Measurements from ENCODE around the gene OR6B1. TPM values are rescaled to one million over a fixed set of nuclear protein-coding genes. Genes with fewer than 3 reads are reported as not detected.

The OR6B1 gene
- total RNA-seq, 2 experiments from 2014 or later, result not detected

- DNase-seq, result no peak
- POLR2A ChIA-PET, result no interaction called here
- no peak overlapping the region for H3K27ac Mint-ChIP-seq
Observed at GRCh38 chr7:144038887-144039286, 38.8 kb downstream of the OR6B1 start.

DNA sequence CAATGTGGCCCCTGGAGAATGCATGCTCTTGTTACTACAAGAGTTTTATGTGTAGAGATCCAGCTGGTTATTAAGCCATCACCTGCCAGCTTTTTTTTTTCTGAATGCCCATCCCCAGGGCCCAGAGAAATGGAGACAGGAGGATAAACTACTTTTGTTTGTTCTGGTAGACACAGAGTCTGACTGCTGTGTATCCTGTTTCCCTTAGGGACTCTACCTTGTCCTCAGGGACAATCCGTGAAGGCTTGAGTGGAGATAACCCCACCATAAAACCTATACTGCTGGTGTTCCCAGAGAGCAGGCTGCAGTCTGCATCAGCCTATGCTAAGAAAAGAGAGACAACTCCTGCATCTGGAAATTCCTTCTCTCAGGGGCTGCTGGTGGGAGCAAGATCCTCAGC, 48.5 kb downstream of the OR6B1 start, which contains the start of gene OR2A5:
Gene OR2A5 (plus strand): TSS at position 301 of the 400 bp plus-strand sequence. CDS start 1,454 bp downstream, outside the sequence.
- ChIA-PET CTCF (no interaction called here), POLR2A (no interaction called here)
- Mint-ChIP-seq H3K27me3 (peaks cover 38% of the 10 kb centered on the region), H3K4me3 (no peak within 1 kb of the TSS), H3K4me1 (ENCODE audit: low read depth) (no peaks in the 10 kb centered on the region), H3K36me3 (ENCODE audit: low read depth) (no peaks in the 10 kb centered on the region), H3K9me3 (no peaks in the 10 kb centered on the region), H3K27ac (no peak within 1 kb of the TSS)
- Histone ChIP-seq H3K27me3 (ENCODE audit: control insufficient read depth in 1 of 2, insufficient read depth in 2 of 2, low read length in 2 of 2) (peaks cover 0 to 6% of the 10 kb centered on the region in 2 experiments), H3K9me3 (ENCODE audit: control insufficient read depth in 1 of 2, insufficient read depth in 1 of 2, low read length in 2 of 2) (peaks cover 0 to 4% of the 10 kb centered on the region in 2 experiments), H3K4me3 (ENCODE audit: low read length) (no peak within 1 kb of the TSS), H3K27ac (ENCODE audit: low read depth in 1 of 2, low read length in 2 of 2) (no peak within 1 kb of the TSS), H3K4me1 (ENCODE audit: insufficient read depth, low read length) (no peaks in the 10 kb centered on the region), H3K36me3 (ENCODE audit: insufficient read depth, low read length) (no peaks in the 10 kb centered on the region)
- ATAC-seq (ENCODE audit: poor library complexity), result no peak
- intact Hi-C loops (cut with DNase I, micrococcal nuclease), result no loop called here
- no peak for TF ChIP-seq CTCF (IDR thresholded peaks at IDR 0.05)
- DNase-seq, result no peak

More at GRCh38 chr7:144038887-144039286, 38.8 kb downstream of the OR6B1 start:
- Histone ChIP-seq H3K9me3 (ENCODE audit: control insufficient read depth in 1 of 2, insufficient read depth in 1 of 2, low read length in 2 of 2) (no peaks in the 10 kb centered on the region), H3K4me1 (ENCODE audit: insufficient read depth, low read length) (no peaks in the 10 kb centered on the region), H3K36me3 (ENCODE audit: insufficient read depth, low read length) (no peaks in the 10 kb centered on the region), H3K4me3 (ENCODE audit: low read length) (no peak overlapping the region), H3K27me3 (ENCODE audit: control insufficient read depth in 1 of 2, insufficient read depth in 2 of 2, low read length in 2 of 2) (no peaks in the 10 kb centered on the region), H3K27ac (ENCODE audit: low read depth in 1 of 2, low read length in 2 of 2) (no peak overlapping the region)
- H3K4me1 Mint-ChIP-seq (ENCODE audit: low read depth), result no peaks in the 10 kb centered on the region
- CTCF ChIA-PET, result no interaction called here
- TF ChIP-seq CTCF (IDR thresholded peaks at IDR 0.05), result no peak
- H3K27me3 Mint-ChIP-seq, result peaks cover 32% of the 10 kb centered on the region
- intact Hi-C loops (cut with DNase I, micrococcal nuclease), result no loop called here
- ATAC-seq (ENCODE audit: poor library complexity), result no peak
- no peaks in the 10 kb centered on the region for H3K9me3 Mint-ChIP-seq
- no peak overlapping the region for H3K4me3 Mint-ChIP-seq
- no peaks in the 10 kb centered on the region for H3K36me3 Mint-ChIP-seq (ENCODE audit: low read depth)

DNA sequence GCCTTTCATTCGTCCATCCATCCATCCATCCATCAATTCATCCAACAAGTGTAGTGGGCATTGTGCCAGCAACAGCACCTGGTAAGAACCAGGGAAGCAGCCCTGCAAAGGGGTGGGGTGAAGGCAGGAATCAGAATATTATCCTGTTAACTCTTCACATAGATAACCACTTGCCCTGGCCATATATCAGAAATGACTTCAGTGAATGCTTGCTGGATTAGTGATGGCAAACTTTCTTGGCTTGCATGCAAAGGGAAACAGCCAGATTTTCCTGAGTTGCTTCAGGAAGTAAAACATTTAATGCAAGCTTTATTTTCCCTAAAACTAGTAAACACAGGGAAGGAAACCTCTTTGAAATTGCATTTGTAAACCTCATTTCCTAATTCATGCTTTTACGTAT, 49.4 kb downstream of the OR6B1 start:
- POLR2A ChIA-PET, result no interaction called here
- H3K27me3 ChIP-seq (ENCODE audit: control insufficient read depth in 1 of 2, insufficient read depth in 2 of 2, low read length in 2 of 2), result peaks cover 0 to 7% of the 10 kb centered on the region in 2 experiments
- CTCF ChIA-PET, result no interaction called here
- Mint-ChIP-seq H3K36me3 (ENCODE audit: low read depth) (no peaks in the 10 kb centered on the region), H3K4me1 (ENCODE audit: low read depth) (no peaks in the 10 kb centered on the region), H3K4me3 (no peak overlapping the region), H3K27me3 (peaks cover 45% of the 10 kb centered on the region), H3K9me3 (no peaks in the 10 kb centered on the region), H3K27ac (no peak overlapping the region)
- H3K4me3 ChIP-seq (ENCODE audit: low read length), result no peak overlapping the region
- H3K9me3 ChIP-seq (ENCODE audit: control insufficient read depth in 1 of 2, insufficient read depth in 1 of 2, low read length in 2 of 2), result peaks cover 0 to 4% of the 10 kb centered on the region in 2 experiments
- DNase-seq, result no peak
- no peak overlapping the region for H3K27ac ChIP-seq (ENCODE audit: low read depth in 1 of 2, low read length in 2 of 2)
- no peaks in the 10 kb centered on the region for H3K36me3 ChIP-seq (ENCODE audit: insufficient read depth, low read length)
- intact Hi-C loops (cut with DNase I, micrococcal nuclease), result no loop called here
- no peaks in the 10 kb centered on the region for H3K4me1 ChIP-seq (ENCODE audit: insufficient read depth, low read length)
- no peak for ATAC-seq (ENCODE audit: poor library complexity)
- TF ChIP-seq CTCF (IDR thresholded peaks at IDR 0.05), result no peak

Measured in CD4-positive, alpha-beta T cell (primary cell).